GM10248 (cell line): Measurements from ENCODE around the gene GPX4.

Source experiments
- CTCF ChIA-PET: fragments of 300-600 bp; sonication (Branson Sonifier 250); formaldehyde crosslinking; extraction: SDS; loops from one replicate; lab custom pipeline; 2021; ENCODE audit warnings: antibody characterized with exemption; lab: Yijun Ruan, JAX
- POLR2A ChIA-PET: fragments of 350-650 bp; sonication (Branson Sonifier 250); formaldehyde crosslinking; extraction: SDS; loops from one replicate; lab custom pipeline; 2020; ENCODE audit warnings: antibody characterized with exemption; lab: Yijun Ruan, JAX
- DNase-seq: peaks from one replicate; pipeline ENCODE4 v3.0.0; 2012; ENCODE audit errors: extremely low spot score
- TF ChIP-seq, protein P1 (sequence below): IDR thresholded peaks from 2 replicates; pipeline ENCODE4 v1.5.1; 2012; ENCODE audit warnings: mild to moderate bottlenecking, low read depth; ENCODE audit errors: extremely low read depth, missing control alignments, control extremely low read depth

The GPX4 gene

GRCh38 chr19:1079566-1080111, 24.2 kb upstream of the GPX4 start:
- ChIA-PET CTCF (interaction anchor here (1.3 to 1.6 kb wide), 2 partner anchors 7 to 10 kb away, joined by 4 to 5 read pairs; no protein-coding TSS in a partner anchor), POLR2A (no interaction called here)
- TF ChIP-seq, protein P1, sequence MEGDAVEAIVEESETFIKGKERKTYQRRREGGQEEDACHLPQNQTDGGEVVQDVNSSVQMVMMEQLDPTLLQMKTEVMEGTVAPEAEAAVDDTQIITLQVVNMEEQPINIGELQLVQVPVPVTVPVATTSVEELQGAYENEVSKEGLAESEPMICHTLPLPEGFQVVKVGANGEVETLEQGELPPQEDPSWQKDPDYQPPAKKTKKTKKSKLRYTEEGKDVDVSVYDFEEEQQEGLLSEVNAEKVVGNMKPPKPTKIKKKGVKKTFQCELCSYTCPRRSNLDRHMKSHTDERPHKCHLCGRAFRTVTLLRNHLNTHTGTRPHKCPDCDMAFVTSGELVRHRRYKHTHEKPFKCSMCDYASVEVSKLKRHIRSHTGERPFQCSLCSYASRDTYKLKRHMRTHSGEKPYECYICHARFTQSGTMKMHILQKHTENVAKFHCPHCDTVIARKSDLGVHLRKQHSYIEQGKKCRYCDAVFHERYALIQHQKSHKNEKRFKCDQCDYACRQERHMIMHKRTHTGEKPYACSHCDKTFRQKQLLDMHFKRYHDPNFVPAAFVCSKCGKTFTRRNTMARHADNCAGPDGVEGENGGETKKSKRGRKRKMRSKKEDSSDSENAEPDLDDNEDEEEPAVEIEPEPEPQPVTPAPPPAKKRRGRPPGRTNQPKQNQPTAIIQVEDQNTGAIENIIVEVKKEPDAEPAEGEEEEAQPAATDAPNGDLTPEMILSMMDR = no peak
- no peak for DNase-seq

GRCh38 chr19:1080360-1081161, 23.2 kb upstream of the GPX4 start:
- no peak for DNase-seq
- ChIA-PET CTCF (interaction anchor here (0.8 to 1.6 kb wide), 2 partner anchors 9 to 18 kb away, joined by 3 to 4 read pairs; no protein-coding TSS in a partner anchor), POLR2A (no interaction called here)
- TF ChIP-seq, protein P1 = no peak

DNA sequence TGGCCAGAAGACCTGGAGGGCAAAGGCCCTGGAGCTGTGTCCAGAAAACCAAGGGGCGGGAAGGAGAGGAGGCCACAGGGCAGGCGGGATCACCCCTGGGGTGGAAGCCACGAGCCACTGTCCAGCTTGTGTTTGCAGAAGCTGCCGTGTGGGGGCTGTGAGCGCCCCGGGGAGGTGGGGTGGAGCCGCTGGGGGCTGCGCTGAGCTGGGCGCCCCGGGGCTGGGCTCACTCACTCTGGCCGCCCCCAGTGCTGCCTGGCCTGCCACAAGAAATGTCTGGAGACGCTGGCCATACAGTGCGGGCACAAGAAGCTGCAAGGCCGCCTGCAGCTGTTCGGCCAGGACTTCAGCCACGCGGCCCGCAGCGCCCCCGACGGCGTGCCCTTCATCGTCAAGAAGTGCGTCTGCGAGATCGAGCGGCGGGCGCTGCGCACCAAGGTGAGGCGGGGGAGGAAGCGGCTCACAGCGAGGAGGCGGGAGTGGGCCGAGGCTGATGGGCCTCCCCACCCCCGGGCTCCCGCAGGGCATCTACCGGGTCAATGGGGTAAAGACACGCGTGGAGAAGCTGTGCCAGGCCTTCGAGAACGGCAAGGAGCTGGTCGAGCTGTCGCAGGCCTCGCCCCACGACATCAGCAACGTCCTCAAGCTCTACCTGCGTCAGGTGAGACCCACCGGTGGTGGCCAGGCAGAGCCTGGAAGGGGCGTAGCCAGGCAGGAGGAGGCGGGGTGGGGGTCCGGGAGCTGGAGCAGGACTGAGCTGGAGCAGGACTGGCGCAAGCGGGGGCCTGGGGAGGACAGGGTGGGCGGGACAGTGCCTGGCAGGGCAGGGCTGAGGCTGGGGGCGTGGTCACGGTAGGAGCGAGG, 22.3 kb upstream of the GPX4 start:
- TF ChIP-seq, protein P1 = no peak
- DNase-seq = no peak
- ChIA-PET POLR2A (no interaction called here), CTCF (interaction anchor here (0.8 to 1.6 kb wide), 3 partner anchors 8 to 19 kb away, joined by 3 to 4 read pairs (median 4); partner anchors contain the start of gene ARHGAP45)

DNA sequence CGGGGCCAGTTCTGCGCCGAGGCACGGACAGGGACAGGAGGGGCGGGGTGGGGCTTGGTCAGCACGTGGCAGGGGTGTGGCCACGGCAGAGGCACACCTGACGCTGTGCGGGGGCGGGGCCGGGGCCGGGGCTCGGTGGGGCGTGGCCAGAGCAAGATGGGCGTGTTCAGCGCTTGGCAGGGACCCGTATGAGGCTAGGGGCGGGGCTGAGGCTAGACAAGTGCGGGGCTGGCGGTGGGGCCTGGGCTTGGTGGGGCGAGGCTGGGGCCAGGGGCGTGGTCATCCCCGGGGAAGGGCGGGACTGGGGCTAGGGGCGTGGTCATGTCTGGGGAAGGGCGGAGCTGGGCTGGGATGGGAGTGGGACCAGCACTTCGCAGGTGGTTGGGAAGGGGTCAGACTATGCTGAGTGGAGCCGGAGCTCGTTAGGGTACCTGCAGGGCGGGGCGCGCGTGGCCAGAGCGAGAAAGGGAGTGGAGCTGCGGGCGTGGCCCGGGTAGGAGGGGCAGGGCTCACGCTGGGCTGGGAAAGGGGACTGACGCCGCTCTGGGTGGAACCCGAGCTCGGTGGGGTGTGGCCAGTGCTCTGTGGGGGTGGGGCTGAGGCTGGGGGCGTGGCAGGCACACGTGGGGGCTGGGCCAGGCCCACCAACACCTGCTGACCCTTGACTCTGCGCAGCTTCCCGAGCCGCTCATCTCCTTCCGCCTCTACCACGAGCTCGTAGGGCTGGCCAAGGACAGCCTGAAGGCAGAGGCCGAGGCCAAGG, 21.4 kb upstream of the GPX4 start:
- TF ChIP-seq, protein P1 = no peak
- POLR2A ChIA-PET = interaction anchor here (0.6 kb wide), 1 partner anchor 8 kb away, joined by 4 read pairs; no protein-coding TSS in a partner anchor
- DNase-seq = peak; percentile 83
- CTCF ChIA-PET = interaction anchor here (1.5 kb wide), 1 partner anchor 15 kb away, joined by 4 read pairs; the partner anchor contains the start of gene ARHGAP45

GRCh38 chr19:1082928-1083816, 20.6 kb upstream of the GPX4 start:
- POLR2A ChIA-PET = interaction anchor here (1.0 kb wide), 1 partner anchor 8 kb away, joined by 3 read pairs; no protein-coding TSS in a partner anchor
- no peak for DNase-seq
- CTCF ChIA-PET = interaction anchor here (1.5 to 2.4 kb wide), 2 partner anchors 11 to 16 kb away, joined by 4 to 10 read pairs; partner anchors contain the start of gene ARHGAP45
- TF ChIP-seq, protein P1 = no peak
